Hepatic stellate cell (primary cell): ENCODE results near the gene CLASP1.
A peak's percentile ranks its signal among the peaks of the same experiment; 100 is the strongest.
"Not testable (repeated sequence)": the region's sequence is repeated elsewhere in the genome, so short reads cannot be mapped to it uniquely, and the experiment has no call there.

Experiments
- DNase-seq: peaks from one replicate; pipeline ENCODE4 v3.0.0; 2011; ENCODE audit warnings: low spot score

Gene CLASP1

GRCh38 chr2:121374412-121375075 lies 274.7 kb downstream of the CLASP1 start:
- not testable (repeated sequence) for DNase-seq

GRCh38 chr2:121372721-121373353 lies 276.4 kb downstream of the CLASP1 start:
- no peak for DNase-seq

GRCh38 chr2:121372082-121372481 lies 277.2 kb downstream of the CLASP1 start:
- no peak for DNase-seq

- DNase-seq, result no peak
Measured at GRCh38 chr2:121368836-121369235, 280.4 kb downstream of the CLASP1 start.

GRCh38 chr2:121368155-121368554 lies 281.1 kb downstream of the CLASP1 start:
- no peak for DNase-seq

GRCh38 chr2:121367246-121367900 lies 281.9 kb downstream of the CLASP1 start:
- DNase-seq, result no peak

- no peak for DNase-seq
Measured at GRCh38 chr2:121366040-121366439, 283.2 kb downstream of the CLASP1 start.

- DNase-seq, result no peak
Measured at GRCh38 chr2:121365061-121365460, 284.2 kb downstream of the CLASP1 start.

- DNase-seq, result peak; percentile 73
Measured at GRCh38 chr2:121363632-121364420, 285.4 kb downstream of the CLASP1 start.

GRCh38 chr2:121362774-121363173 lies 286.5 kb downstream of the CLASP1 start:
- DNase-seq, result no peak

GRCh38 chr2:121362226-121362625 lies 287.0 kb downstream of the CLASP1 start:
- no peak for DNase-seq

- peak; percentile 49 for DNase-seq
Measured at GRCh38 chr2:121360566-121361300, 288.5 kb downstream of the CLASP1 start.

GRCh38 chr2:121359716-121360565 lies 289.3 kb downstream of the CLASP1 start:
- DNase-seq, result peak; percentile 17

GRCh38 chr2:121359170-121359569 lies 290.1 kb downstream of the CLASP1 start:
- no peak for DNase-seq

GRCh38 chr2:121358291-121358690 lies 291.0 kb downstream of the CLASP1 start:
- no peak for DNase-seq

GRCh38 chr2:121356058-121356640 lies 293.1 kb downstream of the CLASP1 start:
- DNase-seq, result peak; percentile 65

GRCh38 chr2:121355488-121355887 lies 293.8 kb downstream of the CLASP1 start:
- DNase-seq, result no peak

GRCh38 chr2:121351521-121352318 lies 297.5 kb downstream of the CLASP1 start:
- DNase-seq, result no peak

- DNase-seq, result no peak
Measured at GRCh38 chr2:121350890-121351289, 298.4 kb downstream of the CLASP1 start.

- DNase-seq, result no peak
Measured at GRCh38 chr2:121350402-121350775, 298.9 kb downstream of the CLASP1 start.
